ENCODE data around the gene ZBTB16.

Gene ZBTB16

GRCh38 chr11:114065094-114065493, 5.6 kb downstream of the ZBTB16 start:
- DNase-seq = no peak

GRCh38 chr11:114066046-114066648, 6.6 kb downstream of the ZBTB16 start:
- DNase-seq = no peak

- DNase-seq = no peak
These were observed 8.8 kb downstream of the ZBTB16 start for GRCh38 chr11:114068327-114068726.

GRCh38 chr11:114070464-114071139, 11.1 kb downstream of the ZBTB16 start:
- DNase-seq = no peak

GRCh38 chr11:114073007-114073827, 13.7 kb downstream of the ZBTB16 start:
- no peak for DNase-seq

- DNase-seq = peak; percentile 45
These were observed 14.4 kb downstream of the ZBTB16 start for GRCh38 chr11:114073828-114074381.

GRCh38 chr11:114074546-114075343, 15.2 kb downstream of the ZBTB16 start:
- DNase-seq = no peak

GRCh38 chr11:114075344-114075610, 15.8 kb downstream of the ZBTB16 start:
- no peak for DNase-seq

GRCh38 chr11:114075891-114076441, 16.5 kb downstream of the ZBTB16 start:
- peak; percentile 64 for DNase-seq

GRCh38 chr11:114076921-114077331, 17.4 kb downstream of the ZBTB16 start:
- no peak for DNase-seq

GRCh38 chr11:114077482-114078305, 18.2 kb downstream of the ZBTB16 start:
- DNase-seq = peak; percentile 45

- no peak for DNase-seq
These were observed 18.9 kb downstream of the ZBTB16 start for GRCh38 chr11:114078423-114078822.

- DNase-seq = no peak
These were observed 20.1 kb downstream of the ZBTB16 start for GRCh38 chr11:114079511-114080065.

- DNase-seq = no peak
These were observed 20.7 kb downstream of the ZBTB16 start for GRCh38 chr11:114080219-114080618.

GRCh38 chr11:114080769-114081168, 21.3 kb downstream of the ZBTB16 start:
- DNase-seq = no peak

GRCh38 chr11:114081641-114082414, 22.3 kb downstream of the ZBTB16 start:
- no peak for DNase-seq

GRCh38 chr11:114082415-114082748, 22.9 kb downstream of the ZBTB16 start:
- DNase-seq = no peak

- no peak for DNase-seq
These were observed 23.3 kb downstream of the ZBTB16 start for GRCh38 chr11:114082767-114083181.

- DNase-seq = no peak
These were observed 24.1 kb downstream of the ZBTB16 start for GRCh38 chr11:114083391-114084252.

GRCh38 chr11:114084414-114084813, 24.9 kb downstream of the ZBTB16 start:
- DNase-seq = no peak

Measured in stimulated activated CD8-positive, alpha-beta memory T cell treated with anti-CD3 and anti-CD28 coated beads, Interleukin-4, amount 100 ng/mL, for 48 hours (primary cell).